Sigmoid colon (tissue), 7 donors: Measurements from ENCODE around the gene PIKFYVE. TPM values are rescaled to one million over a fixed set of nuclear protein-coding genes. Genes with fewer than 3 reads are reported as not detected.

Experiments
- DNase-seq: peaks from one replicate; pipeline ENCODE4 v3.0.0-alpha.2; 2019
- H3K27ac ChIP-seq, 4 donors: fragments of 200-600 bp; sonication (generic); one replicate each; pipeline ENCODE4 v1.5.1; 2016 to 2019; ENCODE audit warnings: mild to moderate bottlenecking in 1 of 4
- H3K27me3 ChIP-seq, 3 donors: fragments of 200-600 bp; sonication (generic); one replicate each; pipeline ENCODE4 v1.5.1; 2019; ENCODE audit warnings: mild to moderate bottlenecking in 1 of 3
- H3K36me3 ChIP-seq, 4 donors: fragments of 200-600 bp; sonication (generic); one replicate each; pipeline ENCODE4 v1.5.1; 2016 to 2019
- H3K4me1 ChIP-seq, 4 donors: fragments of 200-600 bp; sonication (generic); one replicate each; pipeline ENCODE4 v1.5.1; 2017 to 2019
- H3K4me3 ChIP-seq, 4 donors: fragments of 200-600 bp; sonication (generic); one replicate each; pipeline ENCODE4 v1.5.1; 2017 to 2019; ENCODE audit warnings: mild to moderate bottlenecking in 2 of 4, moderate library complexity in 1 of 4
- H3K9me3 ChIP-seq, 4 donors: fragments of 200-600 bp in 3 of 4; sonication (generic) in 3 of 4; one replicate each; pipeline versions ENCODE4 v1.5.1 to v1.6.1; 2013 to 2019
- CTCF ChIP-seq, 4 experiments: fragments of 450-650 bp in 3 of 4; fragments of 200-600 bp in 1 of 4; IDR thresholded peaks; one replicate each; pipeline ENCODE4 v1.5.1; 2016 to 2019; ENCODE audit warnings: antibody characterized with exemption in 4 of 4, mild to moderate bottlenecking in 3 of 4, moderate library complexity in 2 of 4
- EP300 ChIP-seq, 4 donors: sonication (generic); formaldehyde crosslinking; IDR thresholded peaks; one replicate each; pipeline ENCODE4 v1.6.1; 2017; ENCODE audit warnings: antibody characterized with exemption in 4 of 4
- POLR2A ChIP-seq, 2 donors: fragments of 450-650 bp; IDR thresholded peaks; one replicate each; pipeline ENCODE4 v1.6.1; 2016; ENCODE audit warnings: antibody characterized with exemption in 2 of 2, mild to moderate bottlenecking in 2 of 2, moderate library complexity in 2 of 2
- POLR2AphosphoS5 ChIP-seq, 4 donors: sonication (generic); formaldehyde crosslinking; IDR thresholded peaks; one replicate each; pipeline ENCODE4 v1.6.1; 2017; ENCODE audit warnings: antibody characterized with exemption in 4 of 4
- WGBS, 2 donors: extraction: QIAGEN DNeasy Blood & Tissue Kit; methylation state at CpG; one replicate each; pipeline ENCODE4 v1.1.7; 2013; 5-methylcytosine and 5-hydroxymethylcytosine counted together
- intact Hi-C: fragments of 100-400 bp; cut with DNase I; formaldehyde crosslinking; loops from one replicate; pipeline ENCODE4 v1.15.1; 2023
- polyA plus RNA-seq, 3 donors: library from polyadenylated mRNA; stranded (reverse); fragments of 200-250 nt; gene quantifications; one replicate each; pipeline ENCODE4 v1.2.3, GENCODE V29; 2013
- total RNA-seq, 4 donors: library from RNA; depleted of rRNA; stranded (reverse); fragments of >200 nt; gene quantifications; one replicate each; pipeline ENCODE4 v1.1.0, GENCODE V29; 2016
- donor health status: healthy with polysubstance abuse.
- donor health status: Bipolar disorder and iron deficiency.
- donor health status: healthy.

PIKFYVE gene
- total and polyA plus RNA-seq, 7 donors: 3.2 to 27.2 (median 22.1) TPM

GRCh38 chr2:208326016-208326415, 60.0 kb downstream of the PIKFYVE start:
- intact Hi-C loops: no loop called here

DNA sequence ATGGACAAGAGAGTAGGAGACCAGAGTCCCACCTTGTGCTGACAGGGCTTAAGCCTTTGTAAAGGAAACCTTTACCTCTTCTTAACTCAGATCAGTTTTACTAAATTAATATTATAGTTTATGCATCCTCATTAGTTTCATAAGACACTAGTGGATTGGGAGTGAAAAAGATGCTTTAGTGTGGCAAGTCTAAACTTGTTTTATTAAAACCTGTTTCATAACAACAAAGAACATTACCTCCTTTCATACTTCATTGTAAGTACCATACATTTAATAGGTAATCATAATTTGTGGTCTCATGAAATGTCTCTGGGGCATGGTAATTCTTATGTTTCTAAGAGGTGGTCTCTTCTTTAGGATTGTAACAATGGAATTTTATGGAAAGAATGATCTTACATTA, 63.4 kb downstream of the PIKFYVE start:
- Histone ChIP-seq H3K9me3 (no peaks in the 10 kb centered on the region), H3K4me1 (no peaks in the 10 kb centered on the region), H3K36me3 (peaks cover 20 to 97% (median 40%) of the 10 kb centered on the region in 4 donors), H3K27ac (no peak overlapping the region), H3K27me3 (no peaks in the 10 kb centered on the region), H3K4me3 (no peak overlapping the region)
- DNase-seq: no peak
- TF ChIP-seq POLR2AphosphoS5 (IDR thresholded peaks at IDR 0.05) (no peak), POLR2A (IDR thresholded peaks at IDR 0.05) (no peak), CTCF (IDR thresholded peaks at IDR 0.05) (no peak), EP300 (IDR thresholded peaks at IDR 0.05) (no peak)
- intact Hi-C loops: no loop called here

More at GRCh38 chr2:208326016-208326415, 60.0 kb downstream of the PIKFYVE start:
- Histone ChIP-seq H3K4me3 (no peak overlapping the region), H3K36me3 (peaks cover 23 to 70% (median 37%) of the 10 kb centered on the region in 4 donors), H3K9me3 (no peaks in the 10 kb centered on the region), H3K4me1 (peaks cover 0 to 4% (median 3%) of the 10 kb centered on the region in 4 donors), H3K27ac (no peak overlapping the region), H3K27me3 (no peaks in the 10 kb centered on the region)
- WGBS, 2 donors: 95 to 96% methylated on average over 4 of the region's 4 CpGs
- TF ChIP-seq POLR2A (IDR thresholded peaks at IDR 0.05) (no peak), POLR2AphosphoS5 (IDR thresholded peaks at IDR 0.05) (no peak), EP300 (IDR thresholded peaks at IDR 0.05) (no peak), CTCF (IDR thresholded peaks at IDR 0.05) (no peak)
- no peak for DNase-seq

DNA sequence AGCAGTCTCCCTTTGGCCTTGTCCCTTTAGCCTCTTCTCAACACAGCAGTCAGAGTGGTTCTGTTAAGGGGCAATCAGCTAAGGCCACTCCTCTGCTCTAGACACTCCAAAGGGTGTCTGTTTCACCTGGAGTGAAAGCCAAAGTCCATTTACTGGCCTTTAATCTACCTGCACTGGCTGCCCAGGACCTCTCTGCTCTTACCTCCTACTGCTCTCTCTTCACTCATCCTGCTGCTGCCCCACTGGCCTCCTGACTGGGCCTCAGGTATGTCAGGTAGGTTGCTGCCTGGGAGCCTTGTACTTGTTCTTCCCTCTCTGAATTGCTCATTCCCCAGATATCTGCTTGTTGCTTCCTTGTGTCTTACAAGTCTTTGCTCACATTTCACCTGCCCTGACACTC, 68.2 kb downstream of the PIKFYVE start:
- no peak for TF ChIP-seq CTCF (IDR thresholded peaks at IDR 0.05)
- TF ChIP-seq POLR2AphosphoS5 (IDR thresholded peaks at IDR 0.05): no peak
- TF ChIP-seq POLR2A (IDR thresholded peaks at IDR 0.05): no peak
- TF ChIP-seq EP300 (IDR thresholded peaks at IDR 0.05): no peak
- Histone ChIP-seq H3K27ac (no peak overlapping the region), H3K4me3 (no peak overlapping the region), H3K4me1 (no peaks in the 10 kb centered on the region), H3K9me3 (no peaks in the 10 kb centered on the region), H3K36me3 (peaks cover 0 to 99% (median 42%) of the 10 kb centered on the region in 4 donors), H3K27me3 (no peaks in the 10 kb centered on the region)
- intact Hi-C loops: no loop called here
- DNase-seq: no peak

DNA sequence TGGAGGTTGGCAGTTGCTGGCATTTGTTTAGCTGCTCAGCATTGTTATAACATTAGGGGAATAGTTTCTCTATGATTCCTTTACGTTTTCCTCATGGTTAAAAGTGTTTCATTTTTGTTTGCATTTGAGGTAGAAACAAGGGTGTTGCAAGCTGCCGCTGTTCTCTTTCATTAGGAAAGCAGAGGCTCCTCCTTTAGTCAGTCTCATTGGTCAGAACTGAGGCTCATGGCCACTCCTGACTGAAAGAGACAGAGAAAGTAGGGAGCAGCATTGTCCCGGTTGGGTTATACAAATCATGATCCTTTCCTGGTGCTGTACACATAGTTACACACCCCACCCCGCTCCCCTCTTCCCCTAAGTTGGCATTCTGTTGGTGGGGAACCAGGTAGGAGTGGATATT, 80.7 kb downstream of the PIKFYVE start:
- Histone ChIP-seq H3K4me3 (no peak overlapping the region), H3K27ac (no peak overlapping the region), H3K36me3 (peaks cover 26 to 91% (median 38%) of the 10 kb centered on the region in 4 donors), H3K4me1 (no peaks in the 10 kb centered on the region), H3K27me3 (no peaks in the 10 kb centered on the region), H3K9me3 (no peaks in the 10 kb centered on the region)
- TF ChIP-seq CTCF (IDR thresholded peaks at IDR 0.05) (no peak), POLR2A (IDR thresholded peaks at IDR 0.05) (no peak), EP300 (IDR thresholded peaks at IDR 0.05) (no peak), POLR2AphosphoS5 (IDR thresholded peaks at IDR 0.05) (no peak)
- no peak for DNase-seq
- intact Hi-C loops: no loop called here
- 86 to 91% methylated on average over 4 of the region's 4 CpGs for WGBS, 2 donors

DNA sequence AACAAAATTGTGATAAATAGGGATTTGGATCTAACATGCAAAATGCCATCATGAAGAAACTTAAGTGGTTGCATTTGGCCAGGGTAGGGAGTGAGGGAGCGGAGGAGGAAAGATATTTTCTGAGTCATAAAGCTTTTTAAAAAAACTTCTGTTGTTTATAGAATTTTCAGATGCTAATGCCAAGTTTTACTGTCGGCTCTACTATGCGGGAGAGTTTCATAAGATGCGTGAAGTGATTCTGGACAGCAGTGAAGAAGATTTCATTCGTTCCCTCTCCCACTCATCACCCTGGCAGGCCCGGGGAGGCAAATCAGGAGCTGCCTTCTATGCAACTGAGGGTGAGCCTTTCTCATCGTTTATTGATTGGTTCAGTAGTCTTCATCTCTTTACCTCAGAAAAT, 84.6 kb downstream of the PIKFYVE start:
- intact Hi-C loops: no loop called here
- TF ChIP-seq CTCF (IDR thresholded peaks at IDR 0.05) (no peak), POLR2AphosphoS5 (IDR thresholded peaks at IDR 0.05) (no peak), EP300 (IDR thresholded peaks at IDR 0.05) (no peak), POLR2A (IDR thresholded peaks at IDR 0.05) (no peak)
- no peak overlapping the region for H3K4me3 ChIP-seq
- H3K27me3 ChIP-seq: no peaks in the 10 kb centered on the region
- no peak overlapping the region for H3K27ac ChIP-seq
- 83 to 89% methylated on average over 7 of the region's 7 CpGs for WGBS, 2 donors
- H3K4me1 ChIP-seq: no peaks in the 10 kb centered on the region
- no peaks in the 10 kb centered on the region for H3K9me3 ChIP-seq
- H3K36me3 ChIP-seq: peaks cover 26 to 92% (median 47%) of the 10 kb centered on the region in 4 donors
- no peak for DNase-seq
